ENCODE results near the gene TMEM101.
A peak's percentile ranks its signal among the peaks of the same experiment; 100 is the strongest.

DNA sequence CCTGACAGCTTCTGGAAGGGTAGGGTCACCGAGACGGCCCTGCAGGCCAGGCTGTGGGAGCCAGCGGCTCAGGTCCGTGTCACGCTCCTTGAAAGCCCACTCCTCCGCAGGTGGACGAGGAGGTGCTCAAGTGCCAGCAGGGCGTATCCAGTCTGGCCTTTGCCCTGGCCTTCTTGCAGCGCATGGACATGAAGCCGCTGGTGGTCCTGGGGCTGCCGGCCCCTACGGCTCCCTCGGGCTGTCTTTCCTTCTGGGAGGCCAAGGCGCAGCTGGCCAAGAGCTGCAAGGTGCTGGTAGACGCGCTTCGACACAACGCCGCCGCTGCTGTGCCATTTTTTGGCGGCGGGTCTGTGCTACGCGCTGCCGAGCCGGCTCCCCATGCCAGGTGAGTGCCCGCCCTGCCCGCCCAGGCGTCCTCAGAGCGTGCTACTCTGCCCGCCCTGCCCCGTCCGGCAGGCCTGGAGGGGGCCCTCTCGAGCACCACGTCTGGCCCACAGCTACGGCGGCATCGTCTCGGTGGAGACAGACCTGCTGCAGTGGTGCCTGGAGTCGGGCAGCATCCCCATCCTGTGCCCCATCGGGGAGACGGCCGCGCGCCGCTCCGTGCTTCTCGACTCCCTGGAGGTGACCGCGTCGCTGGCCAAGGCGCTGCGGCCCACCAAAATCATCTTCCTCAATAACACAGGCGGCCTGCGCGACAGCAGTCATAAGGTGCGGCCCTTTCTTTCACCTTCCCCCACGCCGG lies 9.1 kb downstream of the TMEM101 start:
- peak; percentile 69; the same call in 1 of the 2 replicates for TF ChIP-seq EZH2phosphoT487 (IDR thresholded peaks at IDR 0.05; ENCODE audit: borderline replicate concordance, low read length)
- TF ChIP-seq, protein P1, sequence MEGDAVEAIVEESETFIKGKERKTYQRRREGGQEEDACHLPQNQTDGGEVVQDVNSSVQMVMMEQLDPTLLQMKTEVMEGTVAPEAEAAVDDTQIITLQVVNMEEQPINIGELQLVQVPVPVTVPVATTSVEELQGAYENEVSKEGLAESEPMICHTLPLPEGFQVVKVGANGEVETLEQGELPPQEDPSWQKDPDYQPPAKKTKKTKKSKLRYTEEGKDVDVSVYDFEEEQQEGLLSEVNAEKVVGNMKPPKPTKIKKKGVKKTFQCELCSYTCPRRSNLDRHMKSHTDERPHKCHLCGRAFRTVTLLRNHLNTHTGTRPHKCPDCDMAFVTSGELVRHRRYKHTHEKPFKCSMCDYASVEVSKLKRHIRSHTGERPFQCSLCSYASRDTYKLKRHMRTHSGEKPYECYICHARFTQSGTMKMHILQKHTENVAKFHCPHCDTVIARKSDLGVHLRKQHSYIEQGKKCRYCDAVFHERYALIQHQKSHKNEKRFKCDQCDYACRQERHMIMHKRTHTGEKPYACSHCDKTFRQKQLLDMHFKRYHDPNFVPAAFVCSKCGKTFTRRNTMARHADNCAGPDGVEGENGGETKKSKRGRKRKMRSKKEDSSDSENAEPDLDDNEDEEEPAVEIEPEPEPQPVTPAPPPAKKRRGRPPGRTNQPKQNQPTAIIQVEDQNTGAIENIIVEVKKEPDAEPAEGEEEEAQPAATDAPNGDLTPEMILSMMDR (IDR thresholded peaks at IDR 0.05; ENCODE audit: low read depth, low read length, poor library complexity, severe bottlenecking): peak; percentile 17

All from DOHH2 (cell line).